SK-N-SH treated with all-trans-retinoic acid at 6 μM for 48 hours (cell line): ENCODE results near the gene YPEL5.

Experiments
- BACH2 ChIP-seq: fragments of 250-450 bp; sonication (Bioruptor Pico); IDR thresholded peaks from 2 replicates; pipeline ENCODE4 v1.9.0; 2021; ENCODE audit warnings: mild to moderate bottlenecking, borderline replicate concordance
- CSRNP3 ChIP-seq: fragments of 250-450 bp; sonication (Bioruptor Pico); IDR thresholded peaks from 2 replicates; pipeline ENCODE4 v1.5.1; 2021; ENCODE audit warnings: mild to moderate bottlenecking, moderate library complexity
- SNAI2 ChIP-seq: fragments of 250-450 bp; sonication (Bioruptor Pico); IDR thresholded peaks from 2 replicates; pipeline ENCODE4 v1.5.0; 2020; ENCODE audit warnings: mild to moderate bottlenecking, moderate library complexity
- ZFP3 ChIP-seq: fragments of 250-450 bp; sonication (Bioruptor Pico); IDR thresholded peaks from 2 replicates; pipeline ENCODE4 v1.5.0; 2020; ENCODE audit warnings: mild to moderate bottlenecking, moderate library complexity
- ZNF8 ChIP-seq: fragments of 450-650 bp; formaldehyde crosslinking; IDR thresholded peaks from 2 replicates; pipeline ENCODE4 v1.5.0; 2020; ENCODE audit warnings: mild to moderate bottlenecking, moderate library complexity
- TF ChIP-seq, protein P1 (sequence below): fragments of 250-450 bp; sonication (Bioruptor Pico); IDR thresholded peaks from 2 replicates; pipeline ENCODE4 v1.5.0; 2020; ENCODE audit warnings: mild to moderate bottlenecking, moderate library complexity

- TF ChIP-seq SNAI2 (CRISPR knock-in tag) (no peak), ZNF8 (no peak), CSRNP3 (CRISPR knock-in tag) (no peak), ZFP3 (CRISPR knock-in tag) (no peak), BACH2 (no peak)
- TF ChIP-seq, protein P1, sequence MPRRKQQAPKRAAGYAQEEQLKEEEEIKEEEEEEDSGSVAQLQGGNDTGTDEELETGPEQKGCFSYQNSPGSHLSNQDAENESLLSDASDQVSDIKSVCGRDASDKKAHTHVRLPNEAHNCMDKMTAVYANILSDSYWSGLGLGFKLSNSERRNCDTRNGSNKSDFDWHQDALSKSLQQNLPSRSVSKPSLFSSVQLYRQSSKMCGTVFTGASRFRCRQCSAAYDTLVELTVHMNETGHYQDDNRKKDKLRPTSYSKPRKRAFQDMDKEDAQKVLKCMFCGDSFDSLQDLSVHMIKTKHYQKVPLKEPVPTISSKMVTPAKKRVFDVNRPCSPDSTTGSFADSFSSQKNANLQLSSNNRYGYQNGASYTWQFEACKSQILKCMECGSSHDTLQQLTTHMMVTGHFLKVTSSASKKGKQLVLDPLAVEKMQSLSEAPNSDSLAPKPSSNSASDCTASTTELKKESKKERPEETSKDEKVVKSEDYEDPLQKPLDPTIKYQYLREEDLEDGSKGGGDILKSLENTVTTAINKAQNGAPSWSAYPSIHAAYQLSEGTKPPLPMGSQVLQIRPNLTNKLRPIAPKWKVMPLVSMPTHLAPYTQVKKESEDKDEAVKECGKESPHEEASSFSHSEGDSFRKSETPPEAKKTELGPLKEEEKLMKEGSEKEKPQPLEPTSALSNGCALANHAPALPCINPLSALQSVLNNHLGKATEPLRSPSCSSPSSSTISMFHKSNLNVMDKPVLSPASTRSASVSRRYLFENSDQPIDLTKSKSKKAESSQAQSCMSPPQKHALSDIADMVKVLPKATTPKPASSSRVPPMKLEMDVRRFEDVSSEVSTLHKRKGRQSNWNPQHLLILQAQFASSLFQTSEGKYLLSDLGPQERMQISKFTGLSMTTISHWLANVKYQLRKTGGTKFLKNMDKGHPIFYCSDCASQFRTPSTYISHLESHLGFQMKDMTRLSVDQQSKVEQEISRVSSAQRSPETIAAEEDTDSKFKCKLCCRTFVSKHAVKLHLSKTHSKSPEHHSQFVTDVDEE = no peak
These were observed 8.4 kb downstream of the YPEL5 start for GRCh38 chr2:30155202-30155601.
